Mucosa of descending colon (tissue), 3 donors: ENCODE results near the gene CPED1. TPM values are rescaled to one million over a fixed set of nuclear protein-coding genes. Genes with fewer than 3 reads are reported as not detected.

Experiments used
- ATAC-seq: fragments of 200-7000 bp; cut with Tn5 transposase; one replicate; pipeline ENCODE4 v1.9.1; 2020; ENCODE audit warnings: mild to moderate bottlenecking, moderate library complexity
- DNase-seq, 3 donors: peaks; one replicate each; pipeline ENCODE4 v3.0.0-alpha.2; 2020
- H3K36me3 ChIP-seq: fragments of 200-600 bp; one replicate; pipeline ENCODE4 v1.8.0; 2021; ENCODE audit warnings: low read depth, mild to moderate bottlenecking
- H3K4me1 ChIP-seq: fragments of 200-600 bp; one replicate; pipeline ENCODE4 v1.8.0; 2021; ENCODE audit warnings: low read depth, mild to moderate bottlenecking
- H3K4me3 ChIP-seq: fragments of 200-600 bp; one replicate; pipeline ENCODE4 v1.8.0; 2021; ENCODE audit warnings: mild to moderate bottlenecking
- H3K9me3 ChIP-seq: fragments of 200-600 bp; one replicate; pipeline ENCODE4 v1.8.0; 2021; ENCODE audit warnings: mild to moderate bottlenecking
- CTCF ChIP-seq: fragments of 200-600 bp; IDR thresholded peaks from one replicate; pipeline ENCODE4 v1.8.0; 2022; ENCODE audit warnings: antibody characterized with exemption, mild to moderate bottlenecking
- intact Hi-C, 2 donors: fragments of 100-400 bp; cut with DNase I in 1 of 2; cut with micrococcal nuclease in 1 of 2; formaldehyde crosslinking; loops; one replicate each; pipeline versions ENCODE4 v1.11.0 to v1.11.1; 2022; cut with DNase I, micrococcal nuclease
- total RNA-seq, 3 donors: library from RNA; stranded (reverse); fragmentation: NEBNext Ultra II Directional in 2 of 3; extraction: Animal tissue kit (Norgen Biotek cat#: 25700) in 2 of 3; gene quantifications; one replicate each; pipeline versions ENCODE4 v1.2.1 to v1.2.4, GENCODE V29; 2021 to 2023
- donor health status: DM: no; HTN: no; CAD: no; lungs with moderate emphysema.
- donor health status: DM: no; HTN: no; CAD: no.
- donor health status: DM: no; HTN: yes; CAD: no.

Gene CPED1
- total RNA-seq, 3 donors from 2014 or later = 6.5 to 67.7 (median 8.8) TPM

GRCh38 chr7:121157341-121157751 lies 168.8 kb downstream of the CPED1 start:
- Histone ChIP-seq H3K9me3 (no peaks in the 10 kb centered on the region), H3K4me1 (no peaks in the 10 kb centered on the region), H3K36me3 (no peaks in the 10 kb centered on the region), H3K4me3 (no peak overlapping the region)
- no peak for ATAC-seq
- TF ChIP-seq CTCF = no peak
- intact Hi-C loops = no loop called here
- DNase-seq = no peak

- no peak for ATAC-seq
- no peak for DNase-seq
- intact Hi-C loops = no loop called here
- H3K4me3 ChIP-seq = no peak overlapping the region
- H3K9me3 ChIP-seq = no peaks in the 10 kb centered on the region
- TF ChIP-seq CTCF = no peak
- H3K4me1 ChIP-seq = no peaks in the 10 kb centered on the region
- H3K36me3 ChIP-seq = no peaks in the 10 kb centered on the region
Observed at GRCh38 chr7:121157885-121158590, 169.5 kb downstream of the CPED1 start.

- no peaks in the 10 kb centered on the region for H3K9me3 ChIP-seq
- TF ChIP-seq CTCF = no peak
- intact Hi-C loops = no loop called here
- no peak for DNase-seq
- no peak for ATAC-seq
- H3K4me3 ChIP-seq = no peak overlapping the region
- H3K4me1 ChIP-seq = no peaks in the 10 kb centered on the region
- H3K36me3 ChIP-seq = no peaks in the 10 kb centered on the region
Observed at GRCh38 chr7:121158665-121159064, 170.2 kb downstream of the CPED1 start.

GRCh38 chr7:121159553-121159952 lies 171.0 kb downstream of the CPED1 start:
- H3K4me1 ChIP-seq = no peaks in the 10 kb centered on the region
- no peaks in the 10 kb centered on the region for H3K9me3 ChIP-seq
- DNase-seq (no peak), ATAC-seq (no peak)
- H3K36me3 ChIP-seq = no peaks in the 10 kb centered on the region
- intact Hi-C loops = no loop called here
- TF ChIP-seq CTCF = no peak
- no peak overlapping the region for H3K4me3 ChIP-seq

GRCh38 chr7:121160150-121161008 lies 171.9 kb downstream of the CPED1 start:
- no peaks in the 10 kb centered on the region for H3K9me3 ChIP-seq
- DNase-seq (no peak), ATAC-seq (no peak)
- no peak overlapping the region for H3K4me3 ChIP-seq
- no peak for TF ChIP-seq CTCF
- H3K4me1 ChIP-seq = no peaks in the 10 kb centered on the region
- H3K36me3 ChIP-seq = no peaks in the 10 kb centered on the region
- intact Hi-C loops = no loop called here
